ENCODE measurements around the gene ZBTB21. TPM values are rescaled to one million over a fixed set of nuclear protein-coding genes. Genes with fewer than 3 reads are reported as not detected.

ZBTB21 gene
- total RNA-seq, 1 experiment from 2014 or later: 18.1 TPM

DNA sequence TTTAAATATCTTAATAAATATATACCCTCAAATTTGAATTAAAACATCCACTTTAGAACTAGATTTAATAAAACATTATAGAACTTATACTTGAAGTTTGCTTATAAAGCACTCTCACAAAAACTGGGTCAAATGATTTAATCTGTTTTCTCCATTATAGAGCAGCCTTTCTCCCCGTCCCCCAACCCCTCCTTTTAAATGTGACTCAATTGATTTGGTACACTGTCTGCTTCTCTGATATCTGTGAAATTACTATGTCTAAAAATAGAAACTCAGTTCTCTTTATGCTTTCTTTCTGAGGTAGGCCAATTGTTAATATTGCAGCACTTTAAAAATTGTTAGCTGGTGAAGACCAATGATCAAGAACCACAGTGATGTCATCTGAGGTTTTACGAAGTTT is 6.9 kb upstream of the ZBTB21 start:
- H3K18ac ChIP-seq (ENCODE audit: insufficient read length, low read depth, low read length): no peak overlapping the region
- H3T11ph ChIP-seq (ENCODE audit: low read length): no peak overlapping the region
- Mint-ChIP-seq H3K4me1 (peaks cover 8 to 10% of the 10 kb centered on the region in 2 experiments), H3K36me3 (ENCODE audit: insufficient read depth in 1 of 3, low read depth in 3 of 3) (no peaks in the 10 kb centered on the region), H3K4me3 (no peak overlapping the region), H3K9me3 (peaks cover 3% of the 10 kb centered on the region in 2 experiments; a peak in 2 of 5 replicates), H3K27ac (no peak overlapping the region), H3K27me3 (ENCODE audit: low read depth) (peaks cover 42% of the 10 kb centered on the region)
- no CpG with 5 or more reads among the region's 2 CpGs for WGBS (ENCODE audit: extremely low coverage, insufficient read length, low lambda C conversion rate)
- H2BK15ac ChIP-seq (ENCODE audit: low read depth, low read length): no peak overlapping the region
- no peak overlapping the region for H3K23ac ChIP-seq (ENCODE audit: insufficient read length, low read depth, low read length)
- no peak overlapping the region for H4K91ac ChIP-seq (ENCODE audit: insufficient read length, low read depth, low read length)
- no peak overlapping the region for H3K56ac ChIP-seq (ENCODE audit: insufficient read length, low read depth, low read length)
- H3K27me3 ChIP-seq (ENCODE audit: insufficient read depth, low read length): no peaks in the 10 kb centered on the region; the same call in 1 of the 2 replicates
- DNase-seq: no peak
- H2AK5ac ChIP-seq (ENCODE audit: insufficient read length, low read length): no peak overlapping the region
- H2BK20ac ChIP-seq (ENCODE audit: low read depth, low read length, poor library complexity, severe bottlenecking): no peak overlapping the region
- H3K79me1 ChIP-seq (ENCODE audit: insufficient read depth, low read depth, low read length, poor library complexity, severe bottlenecking): no peaks in the 10 kb centered on the region
- H3K27ac ChIP-seq (ENCODE audit: insufficient read length, low read depth, low read length): no peak overlapping the region
- H2BK120ac ChIP-seq (ENCODE audit: low read depth, low read length, poor library complexity, severe bottlenecking): no peak overlapping the region
- no peaks in the 10 kb centered on the region; the same call in 1 of the 2 replicates for H3K4me1 ChIP-seq (ENCODE audit: insufficient read depth, low read length)
- no peaks in the 10 kb centered on the region for H3K23me2 ChIP-seq (ENCODE audit: insufficient read length, low read depth, low read length, poor library complexity, severe bottlenecking)
- no peak overlapping the region for H2BK5ac ChIP-seq (ENCODE audit: insufficient read length, low read length)
- no peaks in the 10 kb centered on the region for H3K79me2 ChIP-seq (ENCODE audit: insufficient read depth, low read length)
- no peak overlapping the region for H4K5ac ChIP-seq (ENCODE audit: insufficient read length, low read depth, low read length)
- H3K14ac ChIP-seq (ENCODE audit: insufficient read depth, low read length): no peak overlapping the region
- H2BK12ac ChIP-seq (ENCODE audit: insufficient read length, low read depth, low read length): no peak overlapping the region
- H3K9me3 ChIP-seq (ENCODE audit: control insufficient read depth, low read depth, low read length): no peaks in the 10 kb centered on the region
- H2AFZ ChIP-seq (ENCODE audit: low read length): no peak overlapping the region
- H3K4ac ChIP-seq (ENCODE audit: low read depth, low read length): no peak overlapping the region
- no peak overlapping the region for H3K9ac ChIP-seq (ENCODE audit: extremely low read depth, insufficient read length, low read length)
- no peaks in the 10 kb centered on the region for H4K20me1 ChIP-seq (ENCODE audit: control insufficient read depth, insufficient read depth, insufficient read length)
- no peak overlapping the region for H3K4me2 ChIP-seq (ENCODE audit: insufficient read depth, insufficient read length, low read length)
- no peak overlapping the region for H4K8ac ChIP-seq (replicated peaks; ENCODE audit: insufficient read length, low read depth, low read length)
- TF ChIP-seq, protein P1, sequence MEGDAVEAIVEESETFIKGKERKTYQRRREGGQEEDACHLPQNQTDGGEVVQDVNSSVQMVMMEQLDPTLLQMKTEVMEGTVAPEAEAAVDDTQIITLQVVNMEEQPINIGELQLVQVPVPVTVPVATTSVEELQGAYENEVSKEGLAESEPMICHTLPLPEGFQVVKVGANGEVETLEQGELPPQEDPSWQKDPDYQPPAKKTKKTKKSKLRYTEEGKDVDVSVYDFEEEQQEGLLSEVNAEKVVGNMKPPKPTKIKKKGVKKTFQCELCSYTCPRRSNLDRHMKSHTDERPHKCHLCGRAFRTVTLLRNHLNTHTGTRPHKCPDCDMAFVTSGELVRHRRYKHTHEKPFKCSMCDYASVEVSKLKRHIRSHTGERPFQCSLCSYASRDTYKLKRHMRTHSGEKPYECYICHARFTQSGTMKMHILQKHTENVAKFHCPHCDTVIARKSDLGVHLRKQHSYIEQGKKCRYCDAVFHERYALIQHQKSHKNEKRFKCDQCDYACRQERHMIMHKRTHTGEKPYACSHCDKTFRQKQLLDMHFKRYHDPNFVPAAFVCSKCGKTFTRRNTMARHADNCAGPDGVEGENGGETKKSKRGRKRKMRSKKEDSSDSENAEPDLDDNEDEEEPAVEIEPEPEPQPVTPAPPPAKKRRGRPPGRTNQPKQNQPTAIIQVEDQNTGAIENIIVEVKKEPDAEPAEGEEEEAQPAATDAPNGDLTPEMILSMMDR (conservative IDR thresholded peaks at IDR 0.05): no peak
